NT2/D1 (cell line): Measurements from ENCODE around the gene BCAT1.

Experiments used
- DNase-seq: peaks from one replicate; pipeline ENCODE4 v3.0.0-alpha.2; 2011; ENCODE audit warnings: low read depth, low spot score
- H3K27me3 ChIP-seq: 2 replicates; pipeline ENCODE4 v1.6.0; 2011; ENCODE audit warnings: mild to moderate bottlenecking; ENCODE audit not compliant: insufficient read length, insufficient read depth
- H3K36me3 ChIP-seq: 2 replicates; pipeline ENCODE4 v1.6.1; 2011; ENCODE audit warnings: mild to moderate bottlenecking, low read length, mixed read lengths; ENCODE audit not compliant: insufficient read depth, insufficient read length
- H3K4me1 ChIP-seq: 2 replicates; pipeline ENCODE4 v1.5.1; 2011; ENCODE audit not compliant: insufficient read depth, insufficient read length
- H3K4me3 ChIP-seq: 2 replicates; pipeline ENCODE4 v1.5.1; 2011; ENCODE audit warnings: low read depth; ENCODE audit not compliant: insufficient read length
- H3K9ac ChIP-seq: 2 replicates; pipeline ENCODE4 v1.6.0; 2011; ENCODE audit warnings: low read depth; ENCODE audit not compliant: insufficient read length
- H3K9me3 ChIP-seq: 2 replicates; pipeline ENCODE4 v1.5.1; 2011; ENCODE audit warnings: mild to moderate bottlenecking, low read length; ENCODE audit not compliant: insufficient read depth
- SUZ12 ChIP-seq: IDR thresholded peaks from 2 replicates; pipeline ENCODE4 v1.6.1; 2011; ENCODE audit not compliant: insufficient read length, insufficient read depth; ENCODE audit errors: extremely low read depth
- YY1 ChIP-seq: IDR thresholded peaks from 2 replicates; pipeline ENCODE4 v1.6.1; 2011; ENCODE audit not compliant: insufficient read length, insufficient read depth
- ZNF274 ChIP-seq: IDR thresholded peaks from 2 replicates; pipeline ENCODE4 v1.6.1; 2011; ENCODE audit warnings: mild to moderate bottlenecking, low read depth, low read length

BCAT1 gene

DNA sequence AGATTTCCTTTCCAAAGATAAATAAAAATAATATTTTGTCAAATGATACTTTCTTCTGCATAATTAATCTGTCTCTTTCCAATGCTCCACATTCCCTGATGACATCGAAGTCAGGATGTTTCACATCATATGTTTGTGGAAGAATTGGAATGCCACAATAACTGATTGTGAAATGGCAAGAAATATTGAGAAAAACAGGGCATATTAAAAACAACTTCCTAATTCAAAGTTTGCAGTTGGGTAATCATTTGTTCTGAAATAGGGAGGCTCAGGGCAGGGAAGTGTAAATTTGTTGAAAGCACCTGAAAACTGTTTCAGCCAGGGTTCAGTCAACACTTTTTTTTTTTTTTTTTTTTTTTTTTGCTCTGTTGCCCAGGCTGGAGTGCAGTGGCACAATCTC is 50.7 kb downstream of the BCAT1 start:
- Histone ChIP-seq H3K4me1 (peaks cover 2% of the 10 kb centered on the region), H3K9ac (no peak overlapping the region), H3K36me3 (peaks cover 66% of the 10 kb centered on the region), H3K4me3 (no peak overlapping the region), H3K9me3 (no peaks in the 10 kb centered on the region), H3K27me3 (peaks cover 18% of the 10 kb centered on the region)
- TF ChIP-seq SUZ12: no peak
- no peak for TF ChIP-seq ZNF274
- no peak for TF ChIP-seq YY1
- DNase-seq: no peak

GRCh38 chr12:24896171-24896570 is 52.7 kb downstream of the BCAT1 start:
- TF ChIP-seq ZNF274 (no peak), YY1 (no peak), SUZ12 (no peak)
- no peaks in the 10 kb centered on the region for H3K27me3 ChIP-seq
- no peak overlapping the region for H3K9ac ChIP-seq
- no peaks in the 10 kb centered on the region for H3K9me3 ChIP-seq
- H3K4me1 ChIP-seq: no peaks in the 10 kb centered on the region
- no peak overlapping the region for H3K4me3 ChIP-seq
- peaks cover 82% of the 10 kb centered on the region for H3K36me3 ChIP-seq
- DNase-seq: no peak

GRCh38 chr12:24895612-24896011 is 53.3 kb downstream of the BCAT1 start:
- Histone ChIP-seq H3K36me3 (peaks cover 88% of the 10 kb centered on the region), H3K4me3 (no peak overlapping the region), H3K27me3 (no peaks in the 10 kb centered on the region), H3K4me1 (no peaks in the 10 kb centered on the region), H3K9me3 (no peaks in the 10 kb centered on the region), H3K9ac (no peak overlapping the region)
- no peak for DNase-seq
- TF ChIP-seq SUZ12: no peak
- no peak for TF ChIP-seq YY1
- no peak for TF ChIP-seq ZNF274

DNA sequence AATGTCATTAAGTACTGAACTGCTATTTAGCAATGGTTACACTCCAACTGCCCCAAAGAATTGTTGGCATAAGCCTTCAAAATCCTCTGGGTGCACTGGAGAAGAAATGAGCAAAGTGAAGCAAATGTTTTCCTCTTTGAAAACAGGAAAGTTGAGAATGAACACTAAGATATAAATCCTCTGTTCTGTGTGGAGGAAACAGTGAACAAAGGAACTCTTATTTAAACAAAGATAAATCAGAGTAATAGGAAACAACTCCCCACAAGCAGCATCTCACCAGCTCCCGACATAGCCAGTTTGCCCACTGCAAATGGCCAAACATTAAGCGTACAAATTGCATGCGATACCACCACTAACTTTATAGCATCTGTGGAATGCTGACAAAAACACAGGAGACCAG is 54.0 kb downstream of the BCAT1 start:
- Histone ChIP-seq H3K4me1 (peaks cover 2% of the 10 kb centered on the region), H3K4me3 (no peak overlapping the region), H3K36me3 (peaks cover 90% of the 10 kb centered on the region), H3K27me3 (no peaks in the 10 kb centered on the region), H3K9me3 (no peaks in the 10 kb centered on the region), H3K9ac (no peak overlapping the region)
- TF ChIP-seq YY1 (no peak), ZNF274 (no peak), SUZ12 (no peak)
- DNase-seq: no peak

DNA sequence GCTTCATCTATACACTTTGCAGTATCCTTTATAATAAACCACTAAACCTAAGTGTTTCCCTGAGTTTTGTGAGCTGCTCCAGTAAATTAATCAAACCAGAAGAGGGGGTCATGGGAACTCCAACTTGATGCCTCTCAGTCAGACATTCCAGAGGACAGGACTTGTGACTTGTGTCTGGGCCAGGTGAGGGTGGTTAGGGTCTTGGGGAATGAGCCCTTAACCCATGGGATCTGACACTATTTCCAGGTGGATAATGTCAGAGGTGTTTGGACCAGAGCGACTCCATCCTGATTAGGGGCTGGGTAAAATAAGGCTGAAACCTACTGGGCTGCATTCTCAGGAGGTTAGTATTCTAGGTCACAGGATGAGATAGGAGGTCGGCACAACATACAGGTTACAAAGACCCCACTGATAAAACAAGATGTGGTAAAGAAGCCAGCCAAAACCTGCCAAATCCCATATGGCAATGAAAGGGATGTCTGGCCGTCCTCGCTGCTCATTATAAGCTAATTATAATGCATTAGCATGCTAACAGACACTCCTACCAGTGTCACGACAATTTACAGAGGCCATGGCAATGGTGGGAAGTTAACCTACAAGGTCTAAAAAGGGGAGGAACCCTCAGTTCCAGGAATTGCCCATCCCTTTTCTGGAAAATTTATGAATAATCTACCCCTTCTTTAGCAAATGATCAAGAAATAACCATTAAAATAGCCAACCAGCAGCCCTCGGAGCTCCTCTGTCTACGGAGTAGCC is 58.7 kb downstream of the BCAT1 start:
- H3K9me3 ChIP-seq: no peaks in the 10 kb centered on the region
- H3K36me3 ChIP-seq: peaks cover 73% of the 10 kb centered on the region
- H3K9ac ChIP-seq: no peak overlapping the region
- no peak for TF ChIP-seq YY1
- TF ChIP-seq ZNF274: no peak
- no peak for TF ChIP-seq SUZ12
- H3K4me3 ChIP-seq: no peak overlapping the region
- H3K27me3 ChIP-seq: no peaks in the 10 kb centered on the region
- DNase-seq: no peak
- H3K4me1 ChIP-seq: peaks cover 3% of the 10 kb centered on the region

DNA sequence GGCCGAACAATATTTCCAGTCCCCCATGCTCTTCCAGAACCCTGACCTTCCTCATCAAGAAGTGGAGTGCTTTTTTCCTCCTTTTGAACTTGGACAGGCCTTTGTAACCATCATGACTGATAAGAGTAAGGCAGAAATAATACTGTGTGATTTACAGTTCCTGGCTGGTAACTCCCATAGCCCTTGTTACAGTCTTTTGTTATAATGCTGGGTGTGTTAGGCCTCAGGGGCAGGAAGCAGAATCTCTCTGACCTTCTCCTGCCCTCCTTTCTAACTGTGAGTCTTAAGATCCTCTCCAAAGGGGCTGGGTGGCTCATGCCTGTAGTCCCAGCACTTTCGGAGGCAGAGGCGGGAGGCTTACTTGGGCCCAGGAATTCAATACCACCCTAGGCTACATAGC is 59.5 kb downstream of the BCAT1 start:
- Histone ChIP-seq H3K9me3 (no peaks in the 10 kb centered on the region), H3K4me1 (peaks cover 3% of the 10 kb centered on the region), H3K27me3 (no peaks in the 10 kb centered on the region), H3K4me3 (no peak overlapping the region), H3K9ac (no peak overlapping the region), H3K36me3 (peaks cover 65% of the 10 kb centered on the region)
- TF ChIP-seq YY1: no peak
- TF ChIP-seq SUZ12: no peak
- TF ChIP-seq ZNF274: no peak
- DNase-seq: no peak

- Histone ChIP-seq H3K36me3 (peaks cover 65% of the 10 kb centered on the region), H3K4me3 (no peak overlapping the region), H3K9me3 (no peaks in the 10 kb centered on the region), H3K4me1 (peaks cover 3% of the 10 kb centered on the region), H3K9ac (no peak overlapping the region), H3K27me3 (no peaks in the 10 kb centered on the region)
- TF ChIP-seq ZNF274 (no peak), SUZ12 (no peak), YY1 (no peak)
- no peak for DNase-seq
Measured at GRCh38 chr12:24888813-24889212, 60.1 kb downstream of the BCAT1 start.
